ENCODE data around the gene GLOD4.

Gene GLOD4

GRCh38 chr17:814371-814770, 32.3 kb upstream of the GLOD4 start:
- TF ChIP-seq SIN3A (IDR thresholded peaks at IDR 0.05; ENCODE audit: borderline replicate concordance, insufficient read depth, low read length) (no peak), FOXP2 (optimal IDR thresholded peaks at IDR 0.05; ENCODE audit: borderline replicate concordance, extremely low read depth, extremely low read length, insufficient read depth) (no peak), POLR2AphosphoS5 (IDR thresholded peaks at IDR 0.05; ENCODE audit: low read depth, low read length) (no peak)

- TF ChIP-seq TAF1 (IDR thresholded peaks at IDR 0.05; ENCODE audit: borderline replicate concordance, insufficient read depth, low read length) (no peak), FOXP2 (optimal IDR thresholded peaks at IDR 0.05; ENCODE audit: borderline replicate concordance, extremely low read depth, extremely low read length, insufficient read depth) (no peak)
Measured at GRCh38 chr17:812638-813204, 30.6 kb upstream of the GLOD4 start.

GRCh38 chr17:811051-811784, 29.1 kb upstream of the GLOD4 start:
- no peak for TF ChIP-seq SIN3A (IDR thresholded peaks at IDR 0.05; ENCODE audit: borderline replicate concordance, insufficient read depth, low read length)
- no peak for TF ChIP-seq TAF1 (IDR thresholded peaks at IDR 0.05; ENCODE audit: borderline replicate concordance, insufficient read depth, low read length)
- TF ChIP-seq REST (IDR thresholded peaks at IDR 0.05; ENCODE audit: insufficient read depth in 1 of 2, low read depth in 2 of 2, low read length in 2 of 2), result no peak
- no peak for TF ChIP-seq POLR2AphosphoS5 (IDR thresholded peaks at IDR 0.05; ENCODE audit: low read depth, low read length)
- TF ChIP-seq FOXP2 (optimal IDR thresholded peaks at IDR 0.05; ENCODE audit: borderline replicate concordance, extremely low read depth, extremely low read length, insufficient read depth), result no peak

GRCh38 chr17:807523-808294, 25.6 kb upstream of the GLOD4 start:
- no peak for TF ChIP-seq FOXP2 (optimal IDR thresholded peaks at IDR 0.05; ENCODE audit: borderline replicate concordance, extremely low read depth, extremely low read length, insufficient read depth)
- no peak for TF ChIP-seq POLR2AphosphoS5 (IDR thresholded peaks at IDR 0.05; ENCODE audit: low read depth, low read length)
- TF ChIP-seq TAF1 (IDR thresholded peaks at IDR 0.05; ENCODE audit: borderline replicate concordance, insufficient read depth, low read length), result no peak
- no peak for TF ChIP-seq REST (IDR thresholded peaks at IDR 0.05; ENCODE audit: insufficient read depth in 1 of 2, low read depth in 2 of 2, low read length in 2 of 2)
- no peak for TF ChIP-seq SIN3A (IDR thresholded peaks at IDR 0.05; ENCODE audit: borderline replicate concordance, insufficient read depth, low read length)

GRCh38 chr17:806781-807522, 24.9 kb upstream of the GLOD4 start:
- TF ChIP-seq FOXP2 (optimal IDR thresholded peaks at IDR 0.05; ENCODE audit: borderline replicate concordance, extremely low read depth, extremely low read length, insufficient read depth), result no peak
- TF ChIP-seq TAF1 (IDR thresholded peaks at IDR 0.05; ENCODE audit: borderline replicate concordance, insufficient read depth, low read length), result no peak
- no peak for TF ChIP-seq POLR2AphosphoS5 (IDR thresholded peaks at IDR 0.05; ENCODE audit: low read depth, low read length)
- TF ChIP-seq REST (IDR thresholded peaks at IDR 0.05; ENCODE audit: insufficient read depth in 1 of 2, low read depth in 2 of 2, low read length in 2 of 2), result no peak
- TF ChIP-seq SIN3A (IDR thresholded peaks at IDR 0.05; ENCODE audit: borderline replicate concordance, insufficient read depth, low read length), result no peak
